Transverse colon (tissue), 4 donors: ENCODE results near the gene ADGRA1. TPM values are rescaled to one million over a fixed set of nuclear protein-coding genes. Genes with fewer than 3 reads are reported as not detected.

Experiments used
- DNase-seq: peaks from one replicate; pipeline ENCODE4 v3.0.0-alpha.2; 2019
- H3K27ac ChIP-seq, 4 donors: fragments of 200-600 bp; sonication (generic); 2 replicates each; pipeline ENCODE4 v1.5.1; 2016 to 2018; ENCODE audit warnings: inconsistent platforms in 4 of 4
- H3K27me3 ChIP-seq: fragments of 200-600 bp; sonication (generic); 2 replicates; pipeline ENCODE4 v1.5.1; 2017; ENCODE audit warnings: inconsistent platforms
- H3K36me3 ChIP-seq, 4 donors: fragments of 200-600 bp; sonication (generic); 2 replicates each; pipeline ENCODE4 v1.5.1; 2017 to 2019; ENCODE audit warnings: inconsistent platforms in 4 of 4
- H3K4me1 ChIP-seq, 4 donors: fragments of 200-600 bp; sonication (generic); 2 replicates each; pipeline ENCODE4 v1.5.1; 2017 to 2020; ENCODE audit warnings: inconsistent platforms in 4 of 4
- H3K4me3 ChIP-seq, 4 donors: fragments of 200-600 bp; sonication (generic); 1 replicate in 1 of 4; 2 replicates in 3 of 4; pipeline versions ENCODE4 v1.5.1 to v1.6.1; 2017 to 2019; ENCODE audit warnings: inconsistent platforms in 4 of 4
- H3K9me3 ChIP-seq, 2 donors: fragments of 200-600 bp; sonication (generic); 2 replicates each; pipeline ENCODE4 v1.5.1; 2017 to 2019; ENCODE audit warnings: inconsistent platforms in 2 of 2
- CTCF ChIP-seq, 5 experiments: fragments of 200-600 bp in 3 of 5; fragments of 450-650 bp in 2 of 5; sonication (generic) in 3 of 5; IDR thresholded peaks; 1 replicate in 2 of 5; 2 replicates in 3 of 5; pipeline ENCODE4 v1.5.1; 2016 to 2017; ENCODE audit warnings: antibody characterized with exemption in 5 of 5, inconsistent platforms in 3 of 5, mild to moderate bottlenecking in 2 of 5, moderate library complexity in 1 of 5
- EP300 ChIP-seq: sonication (generic); formaldehyde crosslinking; IDR thresholded peaks from one replicate; pipeline ENCODE4 v1.6.1; 2017; ENCODE audit warnings: antibody characterized with exemption, low read depth
- POLR2A ChIP-seq: fragments of 450-650 bp; IDR thresholded peaks from one replicate; pipeline ENCODE4 v1.6.1; 2016; ENCODE audit warnings: antibody characterized with exemption, mild to moderate bottlenecking, moderate library complexity
- POLR2AphosphoS5 ChIP-seq, 3 donors: sonication (generic); formaldehyde crosslinking; IDR thresholded peaks; one replicate each; pipeline ENCODE4 v1.6.1; 2016; ENCODE audit warnings: antibody characterized with exemption in 3 of 3
- WGBS, 2 donors: methylation state at CpG; one replicate each; pipeline ENCODE4 v1.1.5; 2018; ENCODE audit warnings: low coverage in 1 of 2; 5-methylcytosine and 5-hydroxymethylcytosine counted together
- in situ Hi-C, 4 donors: fragments of 200-750 bp; cut with MboI; loops; one replicate each; pipeline versions ENCODE4 v1.15.0 to v1.15.1; 2017; ENCODE audit warnings: low sequenced_read_pairs in 3 of 4, low pct_ligation_motif_present in 1 of 4, low pct_unique_long_range_greater_than_20kb in 1 of 4
- intact Hi-C: fragments of 100-400 bp; cut with DNase I; formaldehyde crosslinking; loops from one replicate; pipeline ENCODE4 v1.15.1; 2023; ENCODE audit warnings: low total_unique reads
- total RNA-seq, 4 donors: library from RNA; depleted of rRNA; stranded (reverse); fragments of >200 nt; gene quantifications; one replicate each; pipeline ENCODE4 v1.1.0, GENCODE V29; 2016

The ADGRA1 gene
- total RNA-seq, 4 donors from 2014 or later, result 0.16 TPM; not detected in 3

GRCh38 chr10:133060466-133060865, 27.3 kb upstream of the ADGRA1 start:
- H3K27ac ChIP-seq, result no peak overlapping the region
- no peaks in the 10 kb centered on the region for H3K36me3 ChIP-seq
- peaks cover 23% of the 10 kb centered on the region for H3K27me3 ChIP-seq
- H3K4me3 ChIP-seq, result no peak overlapping the region
- no peaks in the 10 kb centered on the region for H3K9me3 ChIP-seq
- intact Hi-C loops (no loop called here), in situ Hi-C loops (no loop called here)
- 60% methylated on average over 11 of the region's 17 CpGs; no CpG with 5 or more reads in 1 of the 2 donors for WGBS, 2 donors
- no peak for DNase-seq
- no peak for TF ChIP-seq EP300
- no peak for TF ChIP-seq POLR2A
- no peak for TF ChIP-seq CTCF (IDR thresholded peaks at IDR 0.05)
- TF ChIP-seq POLR2AphosphoS5 (IDR thresholded peaks at IDR 0.05), result no peak
- no peaks in the 10 kb centered on the region for H3K4me1 ChIP-seq

- whole genome bisulfite sequencing, 2 donors, result 73 to 82% methylated on average over 8 to 12 of the region's 12 CpGs
- H3K36me3 ChIP-seq, result no peaks in the 10 kb centered on the region
- H3K9me3 ChIP-seq, result no peaks in the 10 kb centered on the region
- TF ChIP-seq POLR2A (no peak), POLR2AphosphoS5 (IDR thresholded peaks at IDR 0.05) (no peak), CTCF (IDR thresholded peaks at IDR 0.05) (no peak), EP300 (no peak)
- in situ Hi-C loops, result no loop called here
- intact Hi-C loops, result no loop called here
- H3K4me1 ChIP-seq, result no peaks in the 10 kb centered on the region
- peaks cover 21% of the 10 kb centered on the region for H3K27me3 ChIP-seq
- no peak for DNase-seq
- H3K4me3 ChIP-seq, result no peak overlapping the region
- no peak overlapping the region for H3K27ac ChIP-seq
Measured at GRCh38 chr10:133060881-133061280, 26.8 kb upstream of the ADGRA1 start.

GRCh38 chr10:133061296-133062038, 26.3 kb upstream of the ADGRA1 start:
- no peaks in the 10 kb centered on the region for H3K9me3 ChIP-seq
- no peak for TF ChIP-seq CTCF (IDR thresholded peaks at IDR 0.05)
- no peak for TF ChIP-seq POLR2A
- TF ChIP-seq EP300, result no peak
- TF ChIP-seq POLR2AphosphoS5 (IDR thresholded peaks at IDR 0.05), result no peak
- peaks cover 19% of the 10 kb centered on the region for H3K27me3 ChIP-seq
- no peak overlapping the region for H3K4me3 ChIP-seq
- H3K36me3 ChIP-seq, result no peaks in the 10 kb centered on the region
- H3K4me1 ChIP-seq, result no peaks in the 10 kb centered on the region
- H3K27ac ChIP-seq, result no peak overlapping the region
- WGBS, 2 donors, result 76 to 82% methylated on average over 3 to 23 of the region's 23 CpGs
- intact Hi-C loops, result no loop called here
- DNase-seq, result no peak
- in situ Hi-C loops, result no loop called here

GRCh38 chr10:133062085-133062484, 25.6 kb upstream of the ADGRA1 start:
- 88 to 92% methylated on average over 11 to 23 of the region's 23 CpGs for WGBS, 2 donors
- intact Hi-C loops, result no loop called here
- H3K4me1 ChIP-seq, result no peaks in the 10 kb centered on the region

More at GRCh38 chr10:133062085-133062484, 25.6 kb upstream of the ADGRA1 start:
- Histone ChIP-seq H3K27me3 (peaks cover 19% of the 10 kb centered on the region), H3K36me3 (no peaks in the 10 kb centered on the region), H3K9me3 (no peaks in the 10 kb centered on the region), H3K4me3 (no peak overlapping the region), H3K27ac (no peak overlapping the region)
- DNase-seq, result no peak
- TF ChIP-seq EP300 (no peak), POLR2A (no peak), POLR2AphosphoS5 (IDR thresholded peaks at IDR 0.05) (no peak), CTCF (IDR thresholded peaks at IDR 0.05) (no peak)
- in situ Hi-C loops, result no loop called here
